Suprapubic skin (tissue), 4 donors: ENCODE results near the gene GIMAP7. TPM values are rescaled to one million over a fixed set of nuclear protein-coding genes. Genes with fewer than 3 reads are reported as not detected.

Source experiments
- DNase-seq, 2 donors: peaks; one replicate each; pipeline ENCODE4 v3.0.0-alpha.2; 2019; ENCODE audit warnings: low spot score in 2 of 2
- H3K27ac ChIP-seq: fragments of 200-600 bp; sonication (generic); one replicate; pipeline ENCODE4 v1.5.1; 2019
- H3K27me3 ChIP-seq: fragments of 200-600 bp; sonication (generic); one replicate; pipeline ENCODE4 v1.5.1; 2019
- H3K36me3 ChIP-seq: fragments of 200-600 bp; sonication (generic); one replicate; pipeline ENCODE4 v1.5.1; 2019
- H3K4me1 ChIP-seq: fragments of 200-600 bp; sonication (generic); one replicate; pipeline ENCODE4 v1.5.1; 2019
- H3K4me3 ChIP-seq: fragments of 200-600 bp; sonication (generic); one replicate; pipeline ENCODE4 v1.5.1; 2019; ENCODE audit warnings: mild to moderate bottlenecking
- H3K9me3 ChIP-seq: fragments of 200-600 bp; sonication (generic); one replicate; pipeline ENCODE4 v1.5.1; 2019
- EP300 ChIP-seq: sonication (generic); formaldehyde crosslinking; IDR thresholded peaks from one replicate; pipeline ENCODE4 v1.6.1; 2017; ENCODE audit warnings: antibody characterized with exemption
- POLR2A ChIP-seq, 2 donors: fragments of 450-650 bp; IDR thresholded peaks; one replicate each; pipeline ENCODE4 v1.6.1; 2017; ENCODE audit warnings: antibody characterized with exemption in 2 of 2, mild to moderate bottlenecking in 2 of 2, moderate library complexity in 2 of 2
- POLR2AphosphoS5 ChIP-seq, 3 donors: sonication (generic); formaldehyde crosslinking; IDR thresholded peaks; one replicate each; pipeline ENCODE4 v1.6.1; 2017; ENCODE audit warnings: antibody characterized with exemption in 3 of 3
- WGBS: methylation state at CpG from one replicate; pipeline ENCODE4 v1.1.5; 2018; 5-methylcytosine and 5-hydroxymethylcytosine counted together
- total RNA-seq, 4 donors: library from RNA; depleted of rRNA; stranded (reverse); fragments of >200 nt; gene quantifications; one replicate each; pipeline ENCODE4 v1.1.0, GENCODE V29; 2016
- TF ChIP-seq, protein P1 (sequence below), 2 donors: fragments of 200-600 bp in 1 of 2; fragments of 450-650 bp in 1 of 2; sonication (generic) in 1 of 2; IDR thresholded peaks; one replicate each; pipeline ENCODE4 v1.5.1; 2016 to 2019; ENCODE audit warnings: antibody characterized with exemption in 2 of 2, mild to moderate bottlenecking in 1 of 2, moderate library complexity in 1 of 2

The GIMAP7 gene
- total RNA-seq, 4 donors from 2014 or later, result 1.4 to 10.8 (median 4.9) TPM

DNA sequence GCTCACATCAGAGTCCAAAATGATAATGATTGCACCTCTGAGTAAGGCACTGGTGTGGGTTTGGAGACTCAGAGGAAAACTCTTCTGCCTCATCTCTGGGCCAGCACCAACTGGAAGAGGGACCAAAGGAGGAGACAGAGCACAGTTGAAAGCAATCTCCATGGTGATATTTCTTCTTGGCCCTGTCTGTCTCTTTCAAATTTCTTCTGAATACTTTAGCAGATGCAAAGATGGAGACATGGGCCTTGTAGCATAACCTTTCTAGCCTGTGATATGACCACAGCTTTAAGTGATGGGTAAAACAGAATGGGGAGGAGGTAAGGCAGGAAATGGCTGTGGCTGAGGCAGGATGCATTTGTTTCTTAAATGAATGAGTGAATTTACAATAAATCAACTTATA lies 12.2 kb upstream of the GIMAP7 start:
- Histone ChIP-seq H3K4me1 (no peaks in the 10 kb centered on the region), H3K4me3 (no peak overlapping the region), H3K27me3 (no peaks in the 10 kb centered on the region), H3K27ac (no peak overlapping the region), H3K36me3 (no peaks in the 10 kb centered on the region), H3K9me3 (no peaks in the 10 kb centered on the region)
- TF ChIP-seq POLR2AphosphoS5 (IDR thresholded peaks at IDR 0.05) (no peak), EP300 (no peak), POLR2A (IDR thresholded peaks at IDR 0.05) (no peak)
- TF ChIP-seq, protein P1, sequence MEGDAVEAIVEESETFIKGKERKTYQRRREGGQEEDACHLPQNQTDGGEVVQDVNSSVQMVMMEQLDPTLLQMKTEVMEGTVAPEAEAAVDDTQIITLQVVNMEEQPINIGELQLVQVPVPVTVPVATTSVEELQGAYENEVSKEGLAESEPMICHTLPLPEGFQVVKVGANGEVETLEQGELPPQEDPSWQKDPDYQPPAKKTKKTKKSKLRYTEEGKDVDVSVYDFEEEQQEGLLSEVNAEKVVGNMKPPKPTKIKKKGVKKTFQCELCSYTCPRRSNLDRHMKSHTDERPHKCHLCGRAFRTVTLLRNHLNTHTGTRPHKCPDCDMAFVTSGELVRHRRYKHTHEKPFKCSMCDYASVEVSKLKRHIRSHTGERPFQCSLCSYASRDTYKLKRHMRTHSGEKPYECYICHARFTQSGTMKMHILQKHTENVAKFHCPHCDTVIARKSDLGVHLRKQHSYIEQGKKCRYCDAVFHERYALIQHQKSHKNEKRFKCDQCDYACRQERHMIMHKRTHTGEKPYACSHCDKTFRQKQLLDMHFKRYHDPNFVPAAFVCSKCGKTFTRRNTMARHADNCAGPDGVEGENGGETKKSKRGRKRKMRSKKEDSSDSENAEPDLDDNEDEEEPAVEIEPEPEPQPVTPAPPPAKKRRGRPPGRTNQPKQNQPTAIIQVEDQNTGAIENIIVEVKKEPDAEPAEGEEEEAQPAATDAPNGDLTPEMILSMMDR (IDR thresholded peaks at IDR 0.05), result no peak
- DNase-seq, result no peak

GRCh38 chr7:150503155-150503554 lies 11.5 kb upstream of the GIMAP7 start:
- Histone ChIP-seq H3K27ac (no peak overlapping the region), H3K9me3 (no peaks in the 10 kb centered on the region), H3K4me1 (no peaks in the 10 kb centered on the region), H3K36me3 (no peaks in the 10 kb centered on the region), H3K27me3 (no peaks in the 10 kb centered on the region), H3K4me3 (no peak overlapping the region)
- WGBS, result 92% methylated on average over 4 of the region's 4 CpGs
- DNase-seq, result no peak
- TF ChIP-seq POLR2A (IDR thresholded peaks at IDR 0.05) (no peak), EP300 (no peak)

GRCh38 chr7:150503581-150503980 lies 11.1 kb upstream of the GIMAP7 start:
- Histone ChIP-seq H3K4me3 (no peak overlapping the region), H3K36me3 (no peaks in the 10 kb centered on the region), H3K4me1 (no peaks in the 10 kb centered on the region), H3K9me3 (no peaks in the 10 kb centered on the region), H3K27me3 (no peaks in the 10 kb centered on the region), H3K27ac (no peak overlapping the region)
- DNase-seq, result no peak
- WGBS, result 84% methylated on average over 3 of the region's 3 CpGs
- TF ChIP-seq POLR2A (IDR thresholded peaks at IDR 0.05), result no peak
- TF ChIP-seq EP300, result no peak
- TF ChIP-seq POLR2AphosphoS5 (IDR thresholded peaks at IDR 0.05), result no peak
- TF ChIP-seq, protein P1 (IDR thresholded peaks at IDR 0.05), result no peak

- H3K4me1 ChIP-seq, result no peaks in the 10 kb centered on the region
- no peaks in the 10 kb centered on the region for H3K27me3 ChIP-seq
- H3K36me3 ChIP-seq, result no peaks in the 10 kb centered on the region
- H3K4me3 ChIP-seq, result no peak overlapping the region
- DNase-seq, result no peak
- WGBS, result 87% methylated on average over 4 of the region's 4 CpGs
- no peak overlapping the region for H3K27ac ChIP-seq
- no peaks in the 10 kb centered on the region for H3K9me3 ChIP-seq
- TF ChIP-seq POLR2AphosphoS5 (IDR thresholded peaks at IDR 0.05) (no peak), POLR2A (IDR thresholded peaks at IDR 0.05) (no peak), EP300 (no peak)
- TF ChIP-seq, protein P1 (IDR thresholded peaks at IDR 0.05), result no peak
Measured at GRCh38 chr7:150507947-150508602, 6.6 kb upstream of the GIMAP7 start.

DNA sequence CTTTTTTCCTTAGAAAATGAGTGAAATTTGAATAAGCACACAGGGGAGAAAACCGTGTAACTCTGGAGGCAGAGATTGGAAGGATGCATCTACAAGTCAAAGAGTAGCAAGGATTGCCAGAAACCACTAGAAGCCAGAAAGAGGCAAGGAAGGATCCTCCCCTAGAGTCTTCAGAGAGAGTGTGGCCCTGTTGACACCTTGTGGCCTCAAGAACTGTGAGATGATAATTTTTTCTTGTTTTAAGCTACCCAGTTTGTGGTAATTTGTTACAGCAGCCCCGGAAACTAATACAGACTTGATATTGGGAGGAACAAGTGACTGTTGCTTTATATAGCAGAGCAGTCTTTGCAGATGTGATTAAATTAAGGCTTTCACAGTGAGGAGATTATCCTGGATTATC lies 3.6 kb upstream of the GIMAP7 start:
- Histone ChIP-seq H3K36me3 (no peaks in the 10 kb centered on the region), H3K4me1 (no peaks in the 10 kb centered on the region), H3K27me3 (no peaks in the 10 kb centered on the region), H3K4me3 (no peak overlapping the region), H3K9me3 (no peaks in the 10 kb centered on the region), H3K27ac (no peak overlapping the region)
- no peak for DNase-seq
- WGBS, result 78% methylated on average over 2 of the region's 2 CpGs
- TF ChIP-seq, protein P1 (IDR thresholded peaks at IDR 0.05), result no peak
- TF ChIP-seq POLR2A (IDR thresholded peaks at IDR 0.05) (no peak), POLR2AphosphoS5 (IDR thresholded peaks at IDR 0.05) (no peak)

- H3K27ac ChIP-seq, result no peak overlapping the region
- no peak overlapping the region for H3K4me3 ChIP-seq
- no peak for DNase-seq
- 96% methylated on average over 17 of the region's 17 CpGs for WGBS
- TF ChIP-seq EP300 (no peak), POLR2AphosphoS5 (IDR thresholded peaks at IDR 0.05) (no peak), POLR2A (IDR thresholded peaks at IDR 0.05) (no peak)
- TF ChIP-seq, protein P1 (IDR thresholded peaks at IDR 0.05), result no peak
- H3K36me3 ChIP-seq, result no peaks in the 10 kb centered on the region
- no peaks in the 10 kb centered on the region for H3K9me3 ChIP-seq
- H3K27me3 ChIP-seq, result no peaks in the 10 kb centered on the region
- H3K4me1 ChIP-seq, result no peaks in the 10 kb centered on the region
Measured at GRCh38 chr7:150513758-150514157, 914 bp upstream of the GIMAP7 start.
